ENCODE results near the gene NDST3.

- TF ChIP-seq CTCF (IDR thresholded peaks at IDR 0.05): no peak
- no peak for TF ChIP-seq POLR2A (IDR thresholded peaks at IDR 0.05)
These were observed 47.9 kb downstream of the NDST3 start for GRCh38 chr4:118082182-118082581.
